ENCODE results near the gene FILIP1.

DNA sequence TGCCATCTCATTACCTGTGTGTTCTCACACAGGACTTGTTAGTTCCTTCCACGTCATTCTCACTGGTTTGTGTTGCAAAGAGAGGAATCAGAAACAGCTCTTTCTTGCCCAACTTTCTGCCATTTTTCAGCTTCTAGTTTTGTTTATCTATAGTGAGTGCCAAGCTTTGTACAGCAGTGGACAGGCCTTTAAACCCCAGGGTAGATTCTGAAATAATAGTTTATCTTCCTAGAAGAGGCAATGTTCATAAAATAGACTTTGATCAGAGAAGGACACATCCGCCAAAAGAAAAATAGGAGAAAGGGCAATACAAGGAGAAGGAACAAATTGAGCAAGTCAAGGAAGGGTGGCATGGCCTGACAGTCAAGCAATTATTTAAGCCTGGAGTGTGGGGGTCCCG, 191.3 kb downstream of the FILIP1 start:
- no peak for TF ChIP-seq MAFK (IDR thresholded peaks at IDR 0.05; ENCODE audit: low read depth, low read length)
- TF ChIP-seq, protein P1, sequence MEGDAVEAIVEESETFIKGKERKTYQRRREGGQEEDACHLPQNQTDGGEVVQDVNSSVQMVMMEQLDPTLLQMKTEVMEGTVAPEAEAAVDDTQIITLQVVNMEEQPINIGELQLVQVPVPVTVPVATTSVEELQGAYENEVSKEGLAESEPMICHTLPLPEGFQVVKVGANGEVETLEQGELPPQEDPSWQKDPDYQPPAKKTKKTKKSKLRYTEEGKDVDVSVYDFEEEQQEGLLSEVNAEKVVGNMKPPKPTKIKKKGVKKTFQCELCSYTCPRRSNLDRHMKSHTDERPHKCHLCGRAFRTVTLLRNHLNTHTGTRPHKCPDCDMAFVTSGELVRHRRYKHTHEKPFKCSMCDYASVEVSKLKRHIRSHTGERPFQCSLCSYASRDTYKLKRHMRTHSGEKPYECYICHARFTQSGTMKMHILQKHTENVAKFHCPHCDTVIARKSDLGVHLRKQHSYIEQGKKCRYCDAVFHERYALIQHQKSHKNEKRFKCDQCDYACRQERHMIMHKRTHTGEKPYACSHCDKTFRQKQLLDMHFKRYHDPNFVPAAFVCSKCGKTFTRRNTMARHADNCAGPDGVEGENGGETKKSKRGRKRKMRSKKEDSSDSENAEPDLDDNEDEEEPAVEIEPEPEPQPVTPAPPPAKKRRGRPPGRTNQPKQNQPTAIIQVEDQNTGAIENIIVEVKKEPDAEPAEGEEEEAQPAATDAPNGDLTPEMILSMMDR (conservative IDR thresholded peaks at IDR 0.05; ENCODE audit: low read depth, low read length): no peak
- TF ChIP-seq BHLHE40 (IDR thresholded peaks at IDR 0.05; ENCODE audit: low read depth, low read length): no peak
- TF ChIP-seq MXI1 (IDR thresholded peaks at IDR 0.05; ENCODE audit: borderline replicate concordance, low read depth, low read length): no peak

Data from IMR-90 (cell line).